Body of pancreas (tissue), 4 donors: ENCODE measurements around the gene SCTR. TPM values are rescaled to one million over a fixed set of nuclear protein-coding genes. Genes with fewer than 3 reads are reported as not detected.

ENCODE experiments used
- ATAC-seq: fragments of 150-250 bp; one replicate; pipeline ENCODE4 v1.9.1; 2016
- DNase-seq, 4 donors: peaks; one replicate each; pipeline ENCODE4 v3.0.0-alpha.2; 2019
- H3K27ac ChIP-seq, 4 donors: fragments of 200-600 bp; sonication (generic); 1 replicate in 3 of 4; 2 replicates in 1 of 4; pipeline versions ENCODE4 v1.5.1 to v1.6.1; 2016 to 2019; ENCODE audit warnings: mild to moderate bottlenecking in 1 of 4, mixed read lengths in 1 of 4, moderate library complexity in 1 of 4
- H3K27me3 ChIP-seq, 2 donors: fragments of 200-600 bp; sonication (generic); one replicate each; pipeline ENCODE4 v1.6.0; 2016; ENCODE audit warnings: mild to moderate bottlenecking in 1 of 2
- H3K36me3 ChIP-seq, 2 donors: fragments of 200-600 bp; sonication (generic); replicated peaks in 1 of 2; 2 replicates each; pipeline ENCODE4 v1.5.1; 2016; ENCODE audit warnings: low read depth in 2 of 2; ENCODE audit not compliant: insufficient read depth in 1 of 2
- H3K4me1 ChIP-seq: fragments of 200-600 bp; sonication (generic); one replicate; pipeline ENCODE4 v1.6.0; 2016
- H3K4me3 ChIP-seq, 2 donors: fragments of 200-600 bp; sonication (generic); 1 replicate in 1 of 2; 2 replicates in 1 of 2; pipeline ENCODE4 v1.5.1; 2016 to 2019
- H3K9me3 ChIP-seq, 3 donors: fragments of 200-600 bp; sonication (generic); 1 replicate in 2 of 3; 2 replicates in 1 of 3; pipeline ENCODE4 v1.5.1; 2016
- CTCF ChIP-seq, 7 experiments: fragments of 450-650 bp in 4 of 7; fragments of 200-600 bp in 3 of 7; sonication (generic) in 3 of 7; IDR thresholded peaks; one replicate each; pipeline ENCODE4 v1.5.1; 2016 to 2019; ENCODE audit warnings: antibody characterized with exemption in 7 of 7
- POLR2A ChIP-seq, 3 donors: fragments of 450-650 bp; IDR thresholded peaks; one replicate each; pipeline ENCODE4 v1.6.1; 2016; ENCODE audit warnings: antibody characterized with exemption in 3 of 3, mild to moderate bottlenecking in 2 of 3
- WGBS, 2 donors: methylation state at CpG; one replicate each; pipeline ENCODE4 v1.1.5; 2017; 5-methylcytosine and 5-hydroxymethylcytosine counted together
- intact Hi-C: fragments of 100-400 bp; cut with DNase I; formaldehyde crosslinking; loops from one replicate; pipeline ENCODE4 v1.15.1; 2023
- total RNA-seq, 2 donors: library from RNA; depleted of rRNA; stranded (reverse); fragments of >200 nt; gene quantifications; one replicate each; pipeline ENCODE4 v1.1.0, GENCODE V29; 2016

SCTR gene
- total RNA-seq, 2 donors from 2014 or later, result 69.0 to 183 TPM

DNA sequence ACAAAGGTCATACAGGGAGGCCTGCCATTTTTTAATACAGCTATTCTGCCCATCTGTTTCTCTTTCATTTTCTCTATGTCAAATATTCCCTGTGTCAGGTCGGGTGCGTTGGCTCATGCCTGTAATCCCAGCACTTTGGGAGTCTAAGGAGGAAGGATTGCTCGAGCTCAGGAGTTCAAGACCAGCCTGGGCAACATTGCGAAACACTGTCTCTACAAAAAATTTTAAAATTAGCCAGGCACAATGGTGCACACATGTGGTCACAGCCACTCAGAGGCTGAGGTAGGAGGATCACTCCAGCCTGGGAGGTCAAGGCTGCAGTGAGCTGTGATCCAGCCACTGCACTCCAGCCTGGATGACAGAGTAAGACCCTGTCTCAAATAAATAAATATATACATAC, 57.9 kb downstream of the SCTR start:
- no peak for DNase-seq
- WGBS, 2 donors, result 84 to 90% methylated on average over 4 of the region's 4 CpGs
- intact Hi-C loops, result no loop called here
- TF ChIP-seq POLR2A (IDR thresholded peaks at IDR 0.05), result no peak
- no peak for TF ChIP-seq CTCF (IDR thresholded peaks at IDR 0.05)
- Histone ChIP-seq H3K36me3 (no peaks in the 10 kb centered on the region), H3K9me3 (no peaks in the 10 kb centered on the region), H3K27me3 (no peaks in the 10 kb centered on the region), H3K4me3 (no peak overlapping the region), H3K4me1 (peaks cover 3% of the 10 kb centered on the region), H3K27ac (no peak overlapping the region)
- ATAC-seq, result no peak

DNA sequence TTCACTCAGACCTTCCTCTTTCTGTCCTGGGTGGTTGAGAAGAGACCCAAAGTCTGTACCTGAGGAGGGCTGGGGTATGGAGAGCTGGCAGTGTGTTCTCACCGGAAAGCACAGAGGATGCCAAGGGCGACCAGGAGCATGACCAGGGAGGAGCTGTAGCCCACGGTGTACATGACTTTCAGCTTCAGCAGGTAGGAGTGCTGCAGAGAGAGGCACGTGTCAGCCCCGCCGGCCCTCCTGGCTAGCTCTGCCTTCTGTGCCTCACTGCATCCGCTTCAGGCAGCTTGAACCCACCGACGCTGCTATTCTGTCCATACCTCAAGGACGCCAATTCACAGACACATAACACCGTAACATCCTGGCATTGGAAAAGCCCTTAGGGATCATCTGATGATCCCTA, 58.6 kb downstream of the SCTR start:
- intact Hi-C loops, result no loop called here
- Histone ChIP-seq H3K27ac (no peak overlapping the region), H3K27me3 (no peaks in the 10 kb centered on the region), H3K4me1 (peaks cover 3% of the 10 kb centered on the region), H3K4me3 (no peak overlapping the region), H3K9me3 (no peaks in the 10 kb centered on the region), H3K36me3 (no peaks in the 10 kb centered on the region)
- no peak for ATAC-seq
- 89 to 90% methylated on average over 7 to 11 of the region's 11 CpGs for WGBS, 2 donors
- no peak for TF ChIP-seq CTCF (IDR thresholded peaks at IDR 0.05)
- TF ChIP-seq POLR2A (IDR thresholded peaks at IDR 0.05), result no peak
- no peak for DNase-seq

DNA sequence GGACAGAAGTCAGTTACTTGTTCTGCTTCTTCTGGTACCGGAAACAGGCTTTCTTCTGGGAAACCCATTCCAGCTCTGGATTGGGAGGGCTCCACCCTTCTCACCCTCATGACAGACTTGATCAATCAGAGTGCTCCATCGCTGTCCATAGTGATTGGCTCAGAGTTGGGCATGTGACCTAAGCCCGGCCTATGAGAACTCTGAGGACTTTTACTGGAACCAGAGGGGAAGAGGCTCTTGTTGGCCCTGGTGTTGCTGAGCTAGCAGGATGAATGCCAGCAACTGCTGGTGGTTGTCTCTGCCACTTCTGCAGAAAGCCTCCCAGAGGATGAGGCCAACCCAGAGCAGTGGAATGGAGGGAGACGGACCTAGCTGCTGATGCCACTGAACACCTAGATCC, 59.3 kb downstream of the SCTR start:
- no peak overlapping the region for H3K4me3 ChIP-seq
- intact Hi-C loops, result no loop called here
- TF ChIP-seq CTCF (IDR thresholded peaks at IDR 0.05) (no peak), POLR2A (IDR thresholded peaks at IDR 0.05) (no peak)
- 93 to 97% methylated on average over 3 to 4 of the region's 4 CpGs for WGBS, 2 donors
- H3K36me3 ChIP-seq, result no peaks in the 10 kb centered on the region
- ATAC-seq (no peak), DNase-seq (no peak)
- H3K9me3 ChIP-seq, result no peaks in the 10 kb centered on the region
- H3K27ac ChIP-seq, result no peak overlapping the region
- no peaks in the 10 kb centered on the region for H3K27me3 ChIP-seq
- H3K4me1 ChIP-seq, result peaks cover 3% of the 10 kb centered on the region

DNA sequence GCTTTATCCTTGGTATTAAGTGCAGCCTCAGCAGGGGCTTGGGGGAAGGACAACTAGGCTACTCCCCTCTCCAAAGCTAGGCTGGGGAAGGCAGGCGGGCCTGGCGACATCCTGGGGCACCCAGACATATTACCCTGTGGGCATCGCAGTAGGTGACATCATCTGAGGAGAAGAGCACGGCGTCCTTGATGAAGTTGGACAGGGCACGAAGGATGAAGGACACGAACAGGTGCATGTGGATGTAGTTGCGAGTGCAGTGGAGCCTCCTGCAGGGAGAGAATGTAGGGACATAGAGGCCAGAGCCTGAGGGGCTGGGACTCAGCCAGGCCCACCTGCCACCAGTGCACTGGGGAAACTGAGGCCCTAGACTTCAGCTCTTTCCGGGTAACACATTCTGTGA, 60.3 kb downstream of the SCTR start:
- no peaks in the 10 kb centered on the region for H3K9me3 ChIP-seq
- no peaks in the 10 kb centered on the region for H3K4me1 ChIP-seq
- TF ChIP-seq CTCF (IDR thresholded peaks at IDR 0.05), result no peak
- no peak for TF ChIP-seq POLR2A (IDR thresholded peaks at IDR 0.05)
- DNase-seq (no peak), ATAC-seq (no peak)
- no peaks in the 10 kb centered on the region for H3K27me3 ChIP-seq
- intact Hi-C loops, result no loop called here
- no peak overlapping the region for H3K27ac ChIP-seq
- WGBS, 2 donors, result 86 to 97% methylated on average over 9 of the region's 9 CpGs
- H3K4me3 ChIP-seq, result no peak overlapping the region
- no peaks in the 10 kb centered on the region for H3K36me3 ChIP-seq

DNA sequence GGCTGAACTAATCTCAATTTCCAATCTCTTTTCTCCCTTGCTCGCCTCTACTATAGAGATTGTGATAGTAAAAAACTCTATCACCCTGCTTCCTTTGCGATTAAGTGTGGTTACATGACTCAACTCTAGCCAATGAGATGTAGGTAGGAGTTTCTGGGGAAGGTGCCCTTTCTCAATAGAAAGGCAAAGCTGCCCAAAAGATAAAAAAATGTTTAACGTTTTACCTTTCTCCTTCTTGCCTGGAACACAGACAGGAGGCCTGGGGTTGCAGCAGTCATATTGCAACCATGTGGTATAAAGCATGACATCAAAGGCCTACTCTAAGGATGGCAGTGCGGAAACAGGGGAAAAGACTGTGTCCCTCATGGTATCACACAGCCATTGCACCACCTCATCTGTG, 61.1 kb downstream of the SCTR start:
- 55 to 69% methylated on average over 4 of the region's 4 CpGs for WGBS, 2 donors
- no peaks in the 10 kb centered on the region for H3K4me1 ChIP-seq
- no peak overlapping the region for H3K4me3 ChIP-seq
- H3K27me3 ChIP-seq, result no peaks in the 10 kb centered on the region
- TF ChIP-seq CTCF (IDR thresholded peaks at IDR 0.05), result no peak
- no peak for TF ChIP-seq POLR2A (IDR thresholded peaks at IDR 0.05)
- intact Hi-C loops, result no loop called here
- H3K9me3 ChIP-seq, result no peaks in the 10 kb centered on the region
- DNase-seq, result no peak
- no peak for ATAC-seq
- no peaks in the 10 kb centered on the region for H3K36me3 ChIP-seq
- no peak overlapping the region for H3K27ac ChIP-seq
